Caco-2 (cell line): Measurements from ENCODE around the gene PAX5. TPM values are rescaled to one million over a fixed set of nuclear protein-coding genes. Genes with fewer than 3 reads are reported as not detected.

ENCODE experiments used
- BruUV-seq: library from RNA; stranded (reverse); fragments of 400-500 nt; replicated peaks from 2 replicates; lab custom pipeline; 2021; lab: Mats Ljungman, UMichigan
- CTCF ChIA-PET: fragments of 300-600 bp; sonication (Branson Sonifier 250); formaldehyde crosslinking; loops from one replicate; lab custom pipeline; 2022; ENCODE audit warnings: antibody characterized with exemption; lab: Charles Lee
- POLR2A ChIA-PET: fragments of 300-600 bp; sonication (Branson Sonifier 250); formaldehyde crosslinking; loops from one replicate; lab custom pipeline; 2022; ENCODE audit warnings: antibody characterized with exemption; lab: Charles Lee
- DNase-seq, 2 experiments: peaks; one replicate each; pipeline versions ENCODE4 v3.0.0 to v3.0.0-alpha.2; 2020 to 2022
- H3K27me3 ChIP-seq: replicated peaks from 2 replicates; pipeline ENCODE4 v1.6.0; 2011; ENCODE audit warnings: low read length; ENCODE audit not compliant: control insufficient read depth, insufficient read depth
- H3K36me3 ChIP-seq: 2 replicates; pipeline ENCODE4 v1.5.1; 2011; ENCODE audit warnings: low read length; ENCODE audit not compliant: control insufficient read depth, insufficient read depth
- H3K4me1 ChIP-seq: fragments of 250-450 bp; sonication (Bioruptor Pico); 2 replicates; pipeline ENCODE4 v1.5.1; 2020; ENCODE audit warnings: mild to moderate bottlenecking
- H3K4me3 ChIP-seq: 2 replicates; pipeline ENCODE4 v1.5.1; 2011; ENCODE audit warnings: low read depth, mild to moderate bottlenecking, control low read depth, low read length
- H3K9me3 ChIP-seq: fragments of 250-450 bp; sonication (Bioruptor Pico); 2 replicates; pipeline ENCODE4 v1.5.1; 2020; ENCODE audit warnings: mild to moderate bottlenecking, moderate library complexity
- H3K27ac Mint-ChIP-seq: one replicate; pipeline ENCODE4 v1.8.0; 2022; ENCODE audit warnings: mixed read lengths; ENCODE audit not compliant: unreplicated experiment
- H3K27me3 Mint-ChIP-seq: one replicate; pipeline ENCODE4 v1.8.0; 2022; ENCODE audit warnings: mixed read lengths; ENCODE audit not compliant: insufficient read depth, unreplicated experiment
- H3K36me3 Mint-ChIP-seq: one replicate; pipeline ENCODE4 v1.8.0; 2022; ENCODE audit warnings: mild to moderate bottlenecking, mixed read lengths; ENCODE audit not compliant: insufficient read depth, unreplicated experiment
- H3K4me1 Mint-ChIP-seq: one replicate; pipeline ENCODE4 v1.8.0; 2022; ENCODE audit warnings: low read depth, mixed read lengths; ENCODE audit not compliant: unreplicated experiment
- H3K4me3 Mint-ChIP-seq: one replicate; pipeline ENCODE4 v1.8.0; 2022; ENCODE audit warnings: mild to moderate bottlenecking, moderate library complexity, mixed read lengths; ENCODE audit not compliant: unreplicated experiment
- H3K9me3 Mint-ChIP-seq: one replicate; pipeline ENCODE4 v1.8.0; 2022; ENCODE audit warnings: mixed read lengths; ENCODE audit not compliant: unreplicated experiment
- CTCF ChIP-seq, 2 experiments: fragments of 200-600 bp in 1 of 2; IDR thresholded peaks; 1 replicate in 1 of 2; 2 replicates in 1 of 2; pipeline versions ENCODE4 v1.5.1 to v1.8.0; 2011 to 2022; ENCODE audit warnings: antibody characterized with exemption in 1 of 2, control low read depth in 1 of 2, inconsistent platforms in 1 of 2, low read depth in 1 of 2, low read length in 1 of 2, mild to moderate bottlenecking in 1 of 2, moderate library complexity in 1 of 2; ENCODE audit not compliant: insufficient read depth in 1 of 2, severe bottlenecking in 1 of 2, unreplicated experiment in 1 of 2
- intact Hi-C: fragments of 100-400 bp; cut with micrococcal nuclease; formaldehyde crosslinking; loops from one replicate; pipeline ENCODE4 v1.10.0; 2022; ENCODE audit not compliant: unreplicated experiment
- total RNA-seq: library from RNA; stranded (reverse); gene quantifications from 2 replicates; pipeline ENCODE4 v1.2.3, GENCODE V29; 2022

PAX5 gene
- total RNA-seq, 1 experiment from 2014 or later: not detected

GRCh38 chr9:37010180-37010579 is 23.9 kb downstream of the PAX5 start:
- Histone ChIP-seq H3K27me3 (peaks cover 1% of the 10 kb centered on the region; the same call in 1 of the 2 replicates), H3K36me3 (no peaks in the 10 kb centered on the region), H3K4me1 (no peaks in the 10 kb centered on the region), H3K4me3 (no peak overlapping the region), H3K9me3 (no peaks in the 10 kb centered on the region)
- Mint-ChIP-seq H3K27ac (no peak overlapping the region), H3K27me3 (peaks cover 25% of the 10 kb centered on the region), H3K4me3 (no peak overlapping the region), H3K4me1 (no peaks in the 10 kb centered on the region), H3K36me3 (no peaks in the 10 kb centered on the region), H3K9me3 (no peaks in the 10 kb centered on the region)
- intact Hi-C loops: no loop called here
- TF ChIP-seq CTCF (IDR thresholded peaks at IDR 0.05; ENCODE audit: insufficient read depth in 1 of 2, low read depth in 1 of 2, low read length in 1 of 2, severe bottlenecking in 1 of 2, unreplicated experiment in 1 of 2): no peak
- no peak for DNase-seq
- ChIA-PET CTCF (no interaction called here), POLR2A (no interaction called here)
- BruUV-seq: no TSS peak

GRCh38 chr9:37007295-37007694 is 26.8 kb downstream of the PAX5 start:
- CTCF ChIA-PET: interaction anchor here (0.6 kb wide), 1 partner anchor 53 kb away, joined by 6 read pairs; no protein-coding TSS in a partner anchor
- peaks cover 15% of the 10 kb centered on the region for H3K27me3 Mint-ChIP-seq
- POLR2A ChIA-PET: no interaction called here

GRCh38 chr9:37005517-37006140 is 28.4 kb downstream of the PAX5 start:
- Mint-ChIP-seq H3K27me3 (peaks cover 11% of the 10 kb centered on the region), H3K27ac (no peak overlapping the region), H3K4me1 (no peaks in the 10 kb centered on the region), H3K9me3 (no peaks in the 10 kb centered on the region), H3K36me3 (no peaks in the 10 kb centered on the region), H3K4me3 (no peak overlapping the region)
- no peak for DNase-seq
- intact Hi-C loops: no loop called here
- Histone ChIP-seq H3K4me3 (no peak overlapping the region), H3K9me3 (no peaks in the 10 kb centered on the region), H3K36me3 (no peaks in the 10 kb centered on the region), H3K4me1 (no peaks in the 10 kb centered on the region), H3K27me3 (peaks cover 1% of the 10 kb centered on the region; the same call in 1 of the 2 replicates)
- ChIA-PET CTCF (no interaction called here), POLR2A (no interaction called here)
- BruUV-seq: no TSS peak
- TF ChIP-seq CTCF (IDR thresholded peaks at IDR 0.05; ENCODE audit: insufficient read depth in 1 of 2, low read depth in 1 of 2, low read length in 1 of 2, severe bottlenecking in 1 of 2, unreplicated experiment in 1 of 2): no peak

More at GRCh38 chr9:37007295-37007694, 26.8 kb downstream of the PAX5 start:
- Mint-ChIP-seq H3K36me3 (no peaks in the 10 kb centered on the region), H3K4me1 (no peaks in the 10 kb centered on the region), H3K4me3 (no peak overlapping the region), H3K27ac (no peak overlapping the region), H3K9me3 (no peaks in the 10 kb centered on the region)
- Histone ChIP-seq H3K9me3 (no peaks in the 10 kb centered on the region), H3K4me1 (no peaks in the 10 kb centered on the region), H3K27me3 (peaks cover 1% of the 10 kb centered on the region; the same call in 1 of the 2 replicates), H3K36me3 (no peaks in the 10 kb centered on the region), H3K4me3 (no peak overlapping the region)
- TF ChIP-seq CTCF (IDR thresholded peaks at IDR 0.05; ENCODE audit: insufficient read depth in 1 of 2, low read depth in 1 of 2, low read length in 1 of 2, severe bottlenecking in 1 of 2, unreplicated experiment in 1 of 2): no peak
- intact Hi-C loops: no loop called here
- no peak for DNase-seq
- BruUV-seq: no TSS peak
